HG02973 (cell line): Measurements from ENCODE around the gene SEC16A.

Source experiments
- ATAC-seq: cut with Tn5 transposase; IDR thresholded peaks from one replicate; pipeline ENCODE4 v1.9.1; 2021; ENCODE audit warnings: moderate library complexity; ENCODE audit not compliant: unreplicated experiment

SEC16A gene

GRCh38 chr9:136504512-136505348 lies 21.9 kb upstream of the SEC16A start:
- no peak for ATAC-seq

- ATAC-seq: no peak
Measured at GRCh38 chr9:136502940-136503550, 20.2 kb upstream of the SEC16A start.

DNA sequence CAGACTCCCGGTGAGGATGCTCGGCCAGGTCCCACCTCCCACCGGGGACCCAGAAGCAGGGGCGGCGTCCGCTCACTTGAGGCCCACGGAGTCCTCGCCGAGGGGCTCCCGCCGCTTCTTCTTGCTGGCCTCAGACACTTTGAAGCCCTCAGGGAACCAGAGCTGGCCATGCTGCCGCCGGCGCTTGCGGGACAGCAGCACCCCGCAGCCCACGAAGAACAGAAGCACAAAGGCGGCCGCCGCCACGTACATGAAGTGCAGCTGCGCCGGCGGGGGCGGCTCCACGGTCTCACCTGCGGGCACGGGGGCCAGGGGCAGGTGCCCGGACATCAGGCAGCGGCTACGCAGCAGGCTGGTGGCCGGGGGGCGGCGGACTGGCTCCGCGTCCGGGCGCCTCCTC lies 19.4 kb upstream of the SEC16A start:
- no peak for ATAC-seq

GRCh38 chr9:136501686-136502085 lies 18.8 kb upstream of the SEC16A start:
- no peak for ATAC-seq

DNA sequence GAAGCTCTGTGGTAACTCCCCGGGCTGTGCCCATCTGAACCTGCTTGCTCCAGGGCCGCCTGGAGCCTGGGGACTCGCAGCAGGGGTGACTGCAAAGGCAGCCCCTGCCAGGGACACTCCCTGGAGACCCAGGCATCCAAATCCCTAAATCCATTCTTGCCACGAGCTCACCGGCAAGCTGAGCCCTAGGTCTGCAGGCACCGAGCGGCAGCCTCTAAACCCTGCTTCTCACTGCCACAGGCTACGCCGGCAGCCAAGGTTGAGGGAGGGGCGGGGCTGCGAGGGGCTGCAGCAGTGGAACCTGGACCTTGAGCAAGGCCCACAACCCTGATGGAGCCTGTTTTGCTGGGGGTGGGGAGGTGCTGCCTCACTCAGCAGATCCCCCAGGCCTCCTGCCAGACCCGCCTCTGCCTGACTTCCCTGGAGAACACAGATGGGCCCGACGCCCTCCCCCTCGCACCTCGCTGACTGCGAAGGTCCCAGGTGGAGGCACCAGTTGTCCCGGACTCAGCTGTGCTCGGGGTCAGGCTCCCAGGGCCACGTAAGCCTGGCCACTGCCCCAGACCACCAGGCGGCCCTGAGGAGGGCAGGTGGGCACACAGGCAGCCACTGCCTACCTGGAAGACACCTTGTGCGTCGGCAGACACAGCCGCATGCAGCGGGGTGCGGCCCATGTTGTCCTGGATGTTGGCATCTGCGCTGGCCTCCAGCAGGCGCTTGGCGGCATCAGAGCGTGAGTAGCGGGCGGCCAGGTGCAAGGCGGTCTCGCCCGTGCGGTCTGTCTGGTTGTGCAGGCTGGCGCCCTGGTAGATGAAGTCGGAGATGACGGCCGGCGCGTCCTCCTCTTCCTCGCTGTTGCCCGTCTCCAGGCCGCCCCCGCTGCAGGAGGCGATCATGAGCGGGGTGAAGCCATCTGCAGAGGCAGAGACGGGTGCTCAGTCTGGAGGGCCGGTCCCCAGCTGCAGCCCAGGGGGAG lies 17.4 kb upstream of the SEC16A start:
- ATAC-seq: no peak

GRCh38 chr9:136499071-136499934 lies 16.5 kb upstream of the SEC16A start:
- ATAC-seq: no peak

DNA sequence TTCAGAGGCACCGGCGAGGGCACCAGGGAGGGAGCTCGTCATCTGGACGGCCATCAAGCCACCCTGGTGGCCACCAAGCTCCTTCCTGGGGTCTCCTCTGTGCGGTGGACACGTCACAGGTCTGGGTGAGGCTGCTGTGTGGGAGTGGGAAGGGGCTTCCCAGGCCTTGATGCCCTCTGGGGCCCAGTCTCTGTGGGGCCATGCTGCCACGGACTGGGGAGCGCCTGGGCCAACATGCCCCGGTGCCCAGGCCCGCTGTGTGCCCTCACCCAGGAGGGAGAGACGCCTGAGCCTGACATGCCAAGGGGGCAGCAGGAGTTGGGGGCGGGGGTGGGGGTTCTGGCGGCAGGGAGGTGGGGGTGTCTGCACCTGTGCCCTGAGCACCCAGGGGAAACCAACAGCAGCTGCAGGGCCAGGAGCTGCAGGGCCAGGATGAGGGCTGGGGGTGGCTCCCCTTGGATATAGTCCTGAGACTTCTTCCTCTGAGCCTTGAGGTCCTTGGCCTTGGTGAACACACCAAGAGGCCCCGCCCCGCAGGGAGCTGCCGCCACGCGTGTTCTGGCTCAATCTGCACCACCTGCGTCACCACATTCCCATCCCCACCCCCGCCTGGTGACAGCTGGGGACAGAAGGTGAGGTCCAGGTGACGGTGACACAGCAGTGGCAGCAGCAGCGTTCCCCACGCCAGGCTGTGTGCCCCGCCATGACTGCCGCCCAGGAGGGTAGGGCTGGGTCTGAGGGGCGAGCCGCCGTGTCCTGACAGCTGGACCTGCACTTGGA lies 15.3 kb upstream of the SEC16A start:
- no peak for ATAC-seq

DNA sequence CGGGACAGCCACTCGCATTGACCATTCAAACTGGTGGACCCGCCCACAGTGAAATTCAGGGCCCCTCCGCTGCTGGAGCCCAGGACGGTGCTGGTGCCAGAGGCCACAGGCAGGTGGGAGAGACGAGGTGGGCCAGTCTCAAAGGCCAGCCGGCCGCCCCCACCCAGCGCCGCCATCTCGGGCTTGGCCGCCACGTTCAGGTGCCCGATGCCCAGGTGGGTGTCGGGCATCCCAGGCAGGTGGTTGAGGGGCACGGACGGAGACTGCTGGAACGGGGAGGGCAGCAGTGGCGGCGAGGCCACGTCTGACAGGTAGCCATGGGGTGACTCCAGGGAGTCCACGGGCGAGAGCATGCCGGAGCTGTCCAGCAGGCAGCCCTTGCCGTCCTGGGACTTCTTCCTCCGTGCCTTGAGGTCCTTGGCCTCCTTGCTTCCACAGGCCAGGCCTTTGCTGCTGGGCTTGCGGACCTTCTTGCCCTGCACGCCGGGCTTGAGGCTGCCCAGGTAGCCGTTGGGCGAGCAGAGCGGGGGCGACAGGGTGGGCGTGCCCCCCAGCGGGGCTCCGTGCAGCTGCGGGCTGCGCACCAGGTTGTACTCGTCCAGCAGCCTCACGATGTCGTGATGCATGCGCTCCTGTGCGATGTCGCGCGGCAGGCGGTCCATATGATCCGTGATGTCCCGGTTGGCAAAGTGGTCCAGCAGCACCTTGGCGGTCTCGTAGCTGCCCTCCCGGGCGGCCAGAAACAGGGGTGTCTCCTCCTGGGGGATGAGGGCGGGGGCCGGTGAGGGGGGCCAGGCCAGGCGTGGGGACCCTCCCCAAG lies 14.2 kb upstream of the SEC16A start:
- no peak for ATAC-seq

- no peak for ATAC-seq
Measured at GRCh38 chr9:136496181-136496580, 13.3 kb upstream of the SEC16A start.

GRCh38 chr9:136495238-136495800 lies 12.5 kb upstream of the SEC16A start:
- ATAC-seq: no peak

GRCh38 chr9:136494531-136495215 lies 11.8 kb upstream of the SEC16A start:
- ATAC-seq: no peak

- ATAC-seq: no peak
Measured at GRCh38 chr9:136494012-136494411, 11.2 kb upstream of the SEC16A start.

- no peak for ATAC-seq
Measured at GRCh38 chr9:136493567-136493971, 10.7 kb upstream of the SEC16A start.

DNA sequence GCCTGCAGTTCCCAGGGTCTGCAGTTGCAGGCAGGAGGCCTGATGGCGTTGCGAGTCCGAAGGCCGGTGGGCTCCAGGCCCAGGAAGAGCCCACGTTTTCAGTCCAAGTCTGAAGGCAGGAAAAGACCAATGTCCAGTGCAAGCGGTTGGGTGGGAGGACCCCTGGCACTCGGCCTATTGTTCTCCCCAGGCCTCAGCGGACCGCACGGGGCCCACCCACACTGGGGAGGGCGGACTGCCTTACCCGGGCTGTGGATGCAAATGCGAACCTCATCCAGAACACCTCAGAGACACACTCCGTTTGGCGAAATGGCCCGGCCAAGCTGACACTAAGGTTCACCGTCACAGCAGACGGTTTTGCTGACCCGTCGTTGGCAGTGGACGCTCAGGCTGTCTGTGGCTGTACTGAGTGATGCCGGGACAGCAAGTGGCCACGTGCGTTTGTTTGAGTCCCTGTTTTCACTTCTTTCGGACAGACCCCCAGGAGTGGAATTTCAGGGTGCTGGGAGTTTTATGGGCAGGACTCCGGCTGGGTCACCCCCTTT lies 10.2 kb upstream of the SEC16A start:
- ATAC-seq: no peak

DNA sequence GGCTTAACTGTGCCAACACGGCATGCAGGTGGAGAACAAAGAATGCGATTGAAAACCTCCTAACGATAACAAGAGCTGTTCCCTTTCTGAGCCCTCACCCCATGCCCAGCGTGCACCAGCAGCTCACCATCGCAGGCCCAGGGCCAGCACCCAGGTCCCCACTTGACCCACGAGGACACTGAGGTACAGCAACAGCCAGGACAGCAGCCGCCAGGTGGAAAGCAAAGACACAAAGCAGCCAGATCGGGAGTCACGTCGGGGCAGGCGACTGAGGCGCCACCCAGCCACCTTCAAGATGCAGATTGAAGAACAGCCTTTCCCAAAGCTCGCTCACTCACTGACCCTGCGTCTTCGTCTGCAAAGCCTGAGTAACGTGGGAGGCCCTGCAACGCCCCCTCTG lies 6.9 kb upstream of the SEC16A start:
- no peak for ATAC-seq

DNA sequence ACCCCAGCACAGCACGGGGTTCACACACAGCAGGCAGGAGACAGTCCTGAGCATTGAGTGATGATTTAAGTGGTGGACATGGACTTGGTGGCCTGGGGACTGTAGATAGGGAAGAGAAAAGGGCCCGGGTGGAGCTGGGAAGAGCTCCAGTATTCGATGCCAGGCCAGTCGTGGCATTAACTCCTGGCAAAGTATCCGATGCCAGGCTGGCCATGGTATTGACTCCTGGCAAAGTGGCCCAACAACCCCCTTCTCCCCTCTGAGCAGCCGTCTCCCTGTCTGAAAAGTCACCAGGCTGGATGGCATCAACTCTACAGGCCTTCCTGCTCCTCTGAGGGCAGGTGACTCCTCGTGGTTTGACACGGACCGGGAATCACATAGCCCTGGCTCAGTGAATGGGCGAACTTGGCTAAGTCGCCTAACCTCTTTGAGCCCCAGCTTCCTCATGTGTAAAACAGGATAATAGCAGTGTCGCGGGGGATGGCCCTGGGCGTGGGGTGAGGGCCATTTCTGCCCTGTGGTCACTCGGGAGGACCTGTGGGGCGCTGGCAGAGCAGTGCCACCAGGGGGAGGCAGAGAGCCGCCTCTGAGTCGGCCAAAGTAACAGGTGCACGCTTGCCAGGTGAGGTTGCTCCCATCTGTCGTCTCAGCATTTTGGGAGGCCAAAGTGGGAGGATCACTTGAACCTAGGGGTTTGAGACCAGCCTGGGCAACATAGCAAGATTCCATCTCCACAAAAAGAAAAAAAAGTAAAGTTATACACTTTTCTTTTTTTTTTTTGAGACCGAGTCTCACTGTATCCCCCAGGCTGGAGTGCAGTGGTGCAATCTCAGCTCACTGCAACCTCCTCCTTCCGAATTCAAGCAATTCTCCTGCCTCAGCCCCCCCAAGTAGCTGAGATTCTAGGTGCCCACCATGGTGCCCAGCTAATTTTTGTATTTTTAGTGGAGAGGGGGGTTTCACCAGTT lies 5.7 kb upstream of the SEC16A start:
- ATAC-seq: no peak
